NCI-H748 treated with DMSO at 0.1 percent for 48 hours (cell line): ENCODE measurements around the gene PLEKHH2.
"Not testable (repeated sequence)": the region's sequence is repeated elsewhere in the genome, so short reads cannot be mapped to it uniquely, and the experiment has no call there.

Source experiments
- DNase-seq: peaks from one replicate; lab custom pipeline; 2025; lab: John Stamatoyannopoulos, UW

Gene PLEKHH2

GRCh38 chr2:43636621-43637020, 439 bp upstream of the PLEKHH2 start:
- DNase-seq, result no peak

GRCh38 chr2:43642363-43642762, 5.3 kb downstream of the PLEKHH2 start:
- DNase-seq, result no peak

- DNase-seq, result no peak
Measured at GRCh38 chr2:43643680-43644079, 6.6 kb downstream of the PLEKHH2 start.

GRCh38 chr2:43648994-43649701, 12.1 kb downstream of the PLEKHH2 start:
- DNase-seq, result no peak

GRCh38 chr2:43653506-43653905, 16.4 kb downstream of the PLEKHH2 start:
- no peak for DNase-seq

GRCh38 chr2:43657241-43657640, 20.2 kb downstream of the PLEKHH2 start:
- no peak for DNase-seq

GRCh38 chr2:43675646-43676321, 38.7 kb downstream of the PLEKHH2 start:
- no peak for DNase-seq

- DNase-seq, result peak; percentile 13
Measured at GRCh38 chr2:43676322-43677050, 39.4 kb downstream of the PLEKHH2 start, which contains the start of gene C1GALT1C1L. Gene C1GALT1C1L (minus strand): TSS chr2:43676429. CDS start chr2:43676322, 107 bp downstream.

GRCh38 chr2:43677783-43678182, 40.7 kb downstream of the PLEKHH2 start:
- not testable (repeated sequence) for DNase-seq

GRCh38 chr2:43685357-43685756, 48.3 kb downstream of the PLEKHH2 start:
- DNase-seq, result no peak

- no peak for DNase-seq
Measured at GRCh38 chr2:43689999-43690398, 52.9 kb downstream of the PLEKHH2 start.

GRCh38 chr2:43692428-43692994, 55.5 kb downstream of the PLEKHH2 start:
- DNase-seq, result no peak

- not testable (repeated sequence) for DNase-seq
Measured at GRCh38 chr2:43698140-43698539, 61.1 kb downstream of the PLEKHH2 start.

- no peak for DNase-seq
Measured at GRCh38 chr2:43699761-43700160, 62.7 kb downstream of the PLEKHH2 start.

GRCh38 chr2:43701111-43701510, 64.1 kb downstream of the PLEKHH2 start:
- DNase-seq, result no peak

GRCh38 chr2:43707255-43708015, 70.4 kb downstream of the PLEKHH2 start:
- no peak for DNase-seq

- DNase-seq, result no peak
Measured at GRCh38 chr2:43708178-43708577, 71.1 kb downstream of the PLEKHH2 start.

- no peak for DNase-seq
Measured at GRCh38 chr2:43708891-43709290, 71.8 kb downstream of the PLEKHH2 start.

GRCh38 chr2:43710866-43711265, 73.8 kb downstream of the PLEKHH2 start:
- DNase-seq, result no peak

GRCh38 chr2:43714164-43714563, 77.1 kb downstream of the PLEKHH2 start:
- DNase-seq, result no peak

GRCh38 chr2:43715300-43716098, 78.4 kb downstream of the PLEKHH2 start:
- DNase-seq, result no peak
